Nucleus accumbens (tissue), 56 donors: ENCODE data around the gene CFDP1.
"Not testable (repeated sequence)": the region's sequence is repeated elsewhere in the genome, so short reads cannot be mapped to it uniquely, and the experiment has no call there.

Experiments used
- DNase-seq, 56 donors: peaks; one replicate each; lab custom pipeline; 2025; lab: John Stamatoyannopoulos, UW

Gene CFDP1

GRCh38 chr16:75304521-75305363, 128.6 kb downstream of the CFDP1 start:
- DNase-seq, result peak in 43 of 56 donors; percentile 6 to 77 (median 49)

- no peak for DNase-seq
Observed at GRCh38 chr16:75301804-75302203, 131.5 kb downstream of the CFDP1 start.

GRCh38 chr16:75298267-75298666, 135.0 kb downstream of the CFDP1 start:
- DNase-seq, result peak in 13 of 56 donors; percentile 6 to 56 (median 17)

- peak in 25 of 56 donors; percentile 7 to 58 (median 26) for DNase-seq
Observed at GRCh38 chr16:75296606-75297005, 136.7 kb downstream of the CFDP1 start.

GRCh38 chr16:75294773-75295459, 138.4 kb downstream of the CFDP1 start:
- no peak for DNase-seq

GRCh38 chr16:75293772-75294171, 139.5 kb downstream of the CFDP1 start:
- no peak for DNase-seq

- no peak for DNase-seq
Observed at GRCh38 chr16:75293173-75293572, 140.1 kb downstream of the CFDP1 start.

- no peak for DNase-seq
Observed at GRCh38 chr16:75292691-75293090, 140.6 kb downstream of the CFDP1 start.

- no peak for DNase-seq
Observed at GRCh38 chr16:75289189-75289588, 144.1 kb downstream of the CFDP1 start.

GRCh38 chr16:75288596-75289120, 144.6 kb downstream of the CFDP1 start:
- DNase-seq, result no peak

- no peak for DNase-seq
Observed at GRCh38 chr16:75288181-75288580, 145.1 kb downstream of the CFDP1 start.

GRCh38 chr16:75287708-75288107, 145.6 kb downstream of the CFDP1 start:
- DNase-seq, result no peak

- no peak for DNase-seq
Observed at GRCh38 chr16:75286389-75286788, 146.9 kb downstream of the CFDP1 start.

GRCh38 chr16:75282466-75283281, 150.6 kb downstream of the CFDP1 start:
- DNase-seq, result peak in 5 of 56 donors; percentile 6 to 23 (median 23)

- no peak for DNase-seq
Observed at GRCh38 chr16:75281826-75282225, 151.5 kb downstream of the CFDP1 start.

GRCh38 chr16:75281009-75281408, 152.3 kb downstream of the CFDP1 start:
- DNase-seq, result not testable (repeated sequence)

GRCh38 chr16:75280331-75280804, 152.9 kb downstream of the CFDP1 start:
- peak in 2 of 56 donors; percentile 4 to 13 for DNase-seq

GRCh38 chr16:75279305-75279704, 154.0 kb downstream of the CFDP1 start:
- DNase-seq, result peak in 1 of 56 donors; percentile 21

- no peak for DNase-seq
Observed at GRCh38 chr16:75273054-75273925, 160.0 kb downstream of the CFDP1 start.
